Loucy (cell line): ENCODE measurements around the gene GAL3ST2.

Source experiments
- EZH2phosphoT487 ChIP-seq: fragments of 200-600 bp; IDR thresholded peaks from 2 replicates; pipeline ENCODE4 v1.6.1; 2018; ENCODE audit warnings: antibody characterized with exemption, mild to moderate bottlenecking, moderate library complexity, borderline replicate concordance
- TF ChIP-seq, protein P1 (sequence below): fragments of 200-600 bp; sonication (generic); conservative IDR thresholded peaks from 2 replicates; pipeline ENCODE4 v1.5.1; 2014; ENCODE audit warnings: mild to moderate bottlenecking, antibody characterized with exemption, low read length

- TF ChIP-seq, protein P1, sequence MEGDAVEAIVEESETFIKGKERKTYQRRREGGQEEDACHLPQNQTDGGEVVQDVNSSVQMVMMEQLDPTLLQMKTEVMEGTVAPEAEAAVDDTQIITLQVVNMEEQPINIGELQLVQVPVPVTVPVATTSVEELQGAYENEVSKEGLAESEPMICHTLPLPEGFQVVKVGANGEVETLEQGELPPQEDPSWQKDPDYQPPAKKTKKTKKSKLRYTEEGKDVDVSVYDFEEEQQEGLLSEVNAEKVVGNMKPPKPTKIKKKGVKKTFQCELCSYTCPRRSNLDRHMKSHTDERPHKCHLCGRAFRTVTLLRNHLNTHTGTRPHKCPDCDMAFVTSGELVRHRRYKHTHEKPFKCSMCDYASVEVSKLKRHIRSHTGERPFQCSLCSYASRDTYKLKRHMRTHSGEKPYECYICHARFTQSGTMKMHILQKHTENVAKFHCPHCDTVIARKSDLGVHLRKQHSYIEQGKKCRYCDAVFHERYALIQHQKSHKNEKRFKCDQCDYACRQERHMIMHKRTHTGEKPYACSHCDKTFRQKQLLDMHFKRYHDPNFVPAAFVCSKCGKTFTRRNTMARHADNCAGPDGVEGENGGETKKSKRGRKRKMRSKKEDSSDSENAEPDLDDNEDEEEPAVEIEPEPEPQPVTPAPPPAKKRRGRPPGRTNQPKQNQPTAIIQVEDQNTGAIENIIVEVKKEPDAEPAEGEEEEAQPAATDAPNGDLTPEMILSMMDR: no peak
- no peak for TF ChIP-seq EZH2phosphoT487
These were observed 23.8 kb upstream of the GAL3ST2 start for GRCh38 chr2:241752689-241753276.
